Measurements from ENCODE around the gene TMOD1. TPM values are rescaled to one million over a fixed set of nuclear protein-coding genes. Genes with fewer than 3 reads are reported as not detected.
"Not testable (repeated sequence)": the region's sequence is repeated elsewhere in the genome, so short reads cannot be mapped to it uniquely, and the experiment has no call there.

The TMOD1 gene
- polyA plus RNA-seq, 1 donor = 151 TPM

- DNase-seq (ENCODE audit: low read depth) = no peak
These were observed 93.0 kb downstream of the TMOD1 start for GRCh38 chr9:97594381-97594921.

GRCh38 chr9:97596906-97597305, 95.4 kb downstream of the TMOD1 start:
- no peak for DNase-seq (ENCODE audit: low read depth)

GRCh38 chr9:97598461-97599288, 97.2 kb downstream of the TMOD1 start:
- peak; percentile 45 for DNase-seq (ENCODE audit: low read depth)

GRCh38 chr9:97599314-97599846, 97.9 kb downstream of the TMOD1 start:
- no peak for DNase-seq (ENCODE audit: low read depth)

- DNase-seq (ENCODE audit: low read depth) = no peak
These were observed 99.2 kb downstream of the TMOD1 start for GRCh38 chr9:97600531-97601227.

GRCh38 chr9:97601228-97601898, 99.9 kb downstream of the TMOD1 start:
- DNase-seq (ENCODE audit: low read depth) = no peak

- no peak for DNase-seq (ENCODE audit: low read depth)
These were observed 101.0 kb downstream of the TMOD1 start for GRCh38 chr9:97602430-97602829.

GRCh38 chr9:97604901-97605645, 103.6 kb downstream of the TMOD1 start:
- no peak for DNase-seq (ENCODE audit: low read depth)

GRCh38 chr9:97615439-97616072, 114.1 kb downstream of the TMOD1 start:
- no peak for DNase-seq (ENCODE audit: low read depth)

- DNase-seq (ENCODE audit: low read depth) = no peak
These were observed 116.5 kb downstream of the TMOD1 start for GRCh38 chr9:97617939-97618416.

GRCh38 chr9:97620063-97620462, 118.6 kb downstream of the TMOD1 start:
- not testable (repeated sequence) for DNase-seq (ENCODE audit: low read depth)

GRCh38 chr9:97622483-97622882, 121.0 kb downstream of the TMOD1 start:
- not testable (repeated sequence) for DNase-seq (ENCODE audit: low read depth)

- no peak for DNase-seq (ENCODE audit: low read depth)
These were observed 122.5 kb downstream of the TMOD1 start for GRCh38 chr9:97623946-97624345.

- DNase-seq (ENCODE audit: low read depth) = no peak
These were observed 124.2 kb downstream of the TMOD1 start for GRCh38 chr9:97625620-97626019.

GRCh38 chr9:97627624-97628023, 126.2 kb downstream of the TMOD1 start:
- no peak for DNase-seq (ENCODE audit: low read depth)

- no peak for DNase-seq (ENCODE audit: low read depth)
These were observed 127.2 kb downstream of the TMOD1 start for GRCh38 chr9:97628668-97629067.

- DNase-seq (ENCODE audit: low read depth) = no peak
These were observed 127.7 kb downstream of the TMOD1 start for GRCh38 chr9:97629156-97629555.

GRCh38 chr9:97630591-97630990, 129.1 kb downstream of the TMOD1 start:
- DNase-seq (ENCODE audit: low read depth) = no peak

GRCh38 chr9:97632248-97632984, 130.9 kb downstream of the TMOD1 start:
- DNase-seq (ENCODE audit: low read depth) = peak; percentile 44
